DMS114 treated with DMSO at 0.1 percent for 48 hours (cell line): ENCODE data around the gene ZSWIM3.
"Not testable (repeated sequence)": the region's sequence is repeated elsewhere in the genome, so short reads cannot be mapped to it uniquely, and the experiment has no call there.

Source experiments
- DNase-seq: peaks from one replicate; lab custom pipeline; 2025; ENCODE audit not compliant: unreplicated experiment; lab: John Stamatoyannopoulos, UW

Gene ZSWIM3

GRCh38 chr20:45859916-45860315, 2.5 kb downstream of the ZSWIM3 start:
- DNase-seq: no peak

- no peak for DNase-seq
Observed at GRCh38 chr20:45860560-45861220, 3.3 kb downstream of the ZSWIM3 start.

DNA sequence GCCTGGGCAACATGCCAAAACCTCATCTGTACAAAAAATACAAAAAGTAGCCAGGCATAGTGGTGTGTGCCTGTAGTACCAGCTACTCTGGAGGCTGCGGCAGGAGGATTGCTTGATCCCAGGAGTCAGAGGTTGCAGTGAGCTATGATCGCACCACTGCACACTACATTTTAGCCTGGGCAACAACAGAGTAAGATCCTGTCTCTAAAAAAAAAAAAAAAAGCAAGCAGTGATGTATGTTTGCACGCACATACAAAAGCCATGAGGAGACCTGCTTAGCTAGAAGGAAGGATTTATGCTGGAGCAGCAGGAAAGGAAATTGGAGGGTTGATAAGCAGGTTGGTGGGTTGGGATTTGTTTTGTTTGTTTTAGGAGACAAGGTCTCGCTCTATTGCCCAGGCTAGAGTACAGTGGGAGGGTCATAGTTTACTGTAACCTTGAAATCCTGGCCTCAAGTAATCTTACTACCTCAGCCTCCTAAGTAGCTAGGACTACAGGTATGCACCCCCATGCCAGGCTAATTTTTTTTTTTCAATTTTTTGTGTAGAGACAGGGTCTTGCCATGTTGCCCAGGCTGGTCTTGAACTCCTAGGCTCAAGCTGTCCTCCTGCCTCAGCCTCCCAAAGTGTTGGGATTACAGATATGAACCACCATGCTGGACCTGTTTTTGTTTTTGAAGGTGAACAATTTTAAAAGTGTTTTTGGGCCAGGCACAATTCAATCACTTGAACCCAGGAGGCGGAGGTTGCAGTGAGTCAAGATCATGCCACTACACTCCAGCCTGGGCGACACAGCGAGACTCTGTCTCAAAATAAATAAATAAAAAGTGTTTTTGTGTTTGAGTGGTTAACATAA, 4.0 kb downstream of the ZSWIM3 start:
- DNase-seq: no peak

- DNase-seq: no peak
Observed at GRCh38 chr20:45863543-45864470, 6.4 kb downstream of the ZSWIM3 start.

- no peak for DNase-seq
Observed at GRCh38 chr20:45866454-45866853, 9.0 kb downstream of the ZSWIM3 start.

GRCh38 chr20:45867136-45867818, 9.9 kb downstream of the ZSWIM3 start:
- DNase-seq: no peak

DNA sequence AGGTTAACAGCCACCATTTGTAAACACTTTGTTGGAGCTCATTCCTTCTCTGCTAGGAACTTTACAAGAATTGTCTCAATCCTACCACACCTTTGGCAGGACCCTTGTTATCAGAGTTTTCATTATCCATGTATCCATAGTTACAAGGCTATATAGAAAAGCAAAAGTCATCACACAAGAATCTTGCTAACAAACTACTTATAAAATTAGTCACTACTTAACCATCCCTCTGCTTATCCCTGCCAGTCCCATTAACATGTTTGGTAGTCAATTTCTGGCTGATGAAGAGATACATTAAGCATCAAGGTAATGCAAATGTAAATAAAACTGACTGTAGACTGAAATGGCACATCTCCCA, 10.4 kb downstream of the ZSWIM3 start:
- no peak for DNase-seq

- DNase-seq: no peak
Observed at GRCh38 chr20:45872626-45873025, 15.2 kb downstream of the ZSWIM3 start.

DNA sequence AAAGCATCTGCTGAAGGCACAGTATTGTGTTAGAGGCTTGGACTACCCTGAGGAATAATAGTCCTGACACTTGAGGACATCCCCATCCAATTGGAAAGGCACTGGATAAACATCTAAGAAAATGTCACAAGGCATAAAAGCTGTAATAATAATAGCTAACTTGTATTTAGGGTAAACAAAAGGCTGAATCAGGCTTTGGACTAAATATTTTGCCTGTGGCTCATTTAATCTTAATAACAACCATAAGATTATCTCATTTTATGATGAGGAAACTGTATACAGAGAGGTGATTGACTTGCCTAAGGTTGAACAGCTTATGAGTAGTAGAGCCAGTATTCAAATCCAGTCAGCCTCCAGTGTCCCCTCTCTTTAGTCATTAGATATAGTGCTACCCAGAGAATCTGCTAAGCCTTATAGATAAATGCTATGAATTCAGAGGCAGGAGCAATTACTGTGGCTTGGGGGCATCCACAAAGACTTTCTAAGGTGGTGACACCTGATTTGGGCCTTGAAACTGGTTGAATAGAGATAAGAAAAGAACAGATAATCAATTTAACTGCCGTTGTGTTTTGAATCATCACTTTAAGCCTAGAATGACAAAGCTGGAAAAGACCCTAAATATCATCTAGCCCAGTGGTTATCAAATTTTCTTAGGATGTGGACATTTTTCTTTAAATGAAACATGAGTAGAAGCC, 16.1 kb downstream of the ZSWIM3 start:
- DNase-seq: no peak

DNA sequence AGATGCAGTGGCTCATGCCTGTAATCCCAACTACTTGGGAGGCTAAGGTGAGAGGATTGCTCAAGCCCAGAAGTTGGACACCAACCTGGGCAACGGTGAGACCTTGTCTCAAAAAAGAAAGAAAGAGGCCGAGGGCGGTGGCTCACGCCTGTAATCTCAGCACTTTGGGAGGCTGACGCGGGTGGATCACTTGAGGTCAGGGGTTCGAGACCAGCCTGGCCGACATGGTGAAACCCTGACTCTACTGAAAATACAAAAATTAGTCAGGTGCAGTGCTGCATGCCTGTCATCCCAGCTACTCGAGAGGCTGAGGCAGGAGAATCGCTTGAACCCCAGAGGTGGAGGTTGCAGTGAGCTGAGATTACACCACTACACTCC, 16.7 kb downstream of the ZSWIM3 start:
- DNase-seq: not testable (repeated sequence)

GRCh38 chr20:45874576-45874975, 17.2 kb downstream of the ZSWIM3 start:
- no peak for DNase-seq

DNA sequence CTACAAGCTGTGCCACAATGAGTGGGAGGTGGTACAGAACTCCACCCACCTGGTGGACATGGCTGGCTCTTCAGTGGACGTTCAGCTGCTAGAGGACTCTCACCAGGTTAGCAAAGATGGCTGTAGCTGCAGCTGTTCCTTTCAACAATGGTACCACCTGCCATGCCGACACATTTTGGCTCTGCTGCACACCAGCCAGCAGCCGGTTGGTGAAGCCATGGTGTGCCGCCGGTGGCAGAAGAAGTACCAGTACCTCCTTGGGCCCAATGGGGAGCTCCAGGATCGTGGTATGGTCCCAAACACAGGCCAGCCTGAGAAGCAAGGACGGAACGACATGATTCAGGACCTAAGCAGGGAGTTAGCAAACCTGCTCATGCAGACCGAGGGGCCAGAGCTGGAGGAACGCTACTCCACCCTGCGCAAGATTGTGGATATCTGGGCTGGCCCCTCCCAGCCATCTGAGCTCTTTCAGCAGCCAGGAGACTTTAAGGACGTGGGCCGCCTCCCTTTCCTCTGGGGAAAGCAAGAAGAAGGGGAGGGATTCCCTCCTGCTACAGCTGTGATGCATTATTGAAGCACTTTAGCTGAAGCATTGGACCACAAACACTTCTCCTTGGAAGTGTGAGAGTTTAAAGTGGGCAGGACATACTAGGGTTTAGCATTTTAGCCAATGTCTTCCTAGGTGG, 20.8 kb downstream of the ZSWIM3 start:
- no peak for DNase-seq

DNA sequence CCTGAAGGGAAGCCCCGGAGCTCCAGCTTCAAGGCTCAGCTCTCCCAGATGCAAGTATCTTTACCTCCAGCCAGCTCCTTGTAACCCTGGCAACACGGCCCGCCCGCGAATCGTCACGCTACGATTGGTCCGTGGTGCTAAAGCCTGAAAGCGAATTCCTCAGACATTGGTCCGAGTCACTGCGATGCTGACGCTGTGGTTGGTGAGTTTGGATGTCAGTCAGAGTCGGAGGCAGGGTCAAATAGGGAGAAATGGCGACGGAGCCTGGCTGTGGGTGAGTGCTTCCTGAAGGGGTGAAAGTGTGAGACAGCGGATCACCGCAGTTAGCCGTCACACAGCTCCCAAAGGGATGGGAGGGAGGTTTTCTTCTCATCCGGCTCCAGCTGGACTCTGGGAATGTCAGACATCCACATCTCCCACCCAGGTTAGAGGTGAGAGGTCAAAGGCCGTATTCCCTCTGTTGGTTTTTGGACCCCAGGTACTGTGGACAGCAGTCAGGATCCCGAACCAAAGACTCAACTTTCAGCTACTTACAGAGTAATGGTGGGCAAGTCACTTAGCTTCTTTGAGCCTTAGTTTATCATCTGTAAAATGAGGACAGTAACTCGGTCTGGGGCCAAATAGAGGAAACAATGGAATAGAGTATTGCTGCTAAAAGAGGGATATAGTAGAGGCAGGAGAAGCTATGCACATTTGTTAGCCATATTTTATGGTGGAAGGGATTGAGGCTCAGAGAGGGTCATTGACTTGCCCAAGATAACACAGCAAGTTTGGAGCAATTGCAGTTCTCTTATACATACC, 23.8 kb downstream of the ZSWIM3 start, which contains the start of gene ZSWIM1:
ZSWIM1 (plus strand) TSS at position 240 of the 801 bp plus-strand sequence. CDS start 1,366 bp downstream, outside the sequence.
- DNase-seq: peak; percentile 94

DNA sequence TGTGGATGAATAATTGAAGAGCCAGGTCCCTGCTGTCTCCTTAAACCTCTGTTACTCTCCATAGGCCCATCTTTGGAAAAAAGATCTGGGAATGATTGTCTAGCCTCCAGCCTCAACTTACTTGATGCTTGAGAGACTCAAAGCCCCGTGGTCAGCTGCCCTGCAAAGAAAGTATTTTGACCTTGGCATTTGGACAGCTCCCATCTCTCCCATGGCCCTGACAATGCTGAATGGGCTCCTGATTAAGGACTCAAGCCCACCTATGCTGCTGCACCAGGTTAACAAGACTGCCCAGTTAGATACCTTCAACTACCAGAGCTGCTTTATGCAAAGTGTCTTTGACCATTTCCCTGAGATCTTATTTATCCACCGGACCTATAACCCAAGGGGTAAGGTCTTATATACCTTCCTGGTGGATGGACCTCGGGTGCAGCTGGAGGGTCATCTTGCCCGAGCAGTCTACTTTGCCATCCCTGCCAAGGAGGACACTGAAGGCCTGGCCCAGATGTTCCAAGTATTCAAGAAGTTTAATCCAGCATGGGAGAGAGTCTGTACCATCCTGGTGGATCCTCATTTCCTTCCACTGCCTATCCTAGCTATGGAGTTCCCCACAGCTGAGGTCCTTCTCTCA, 25.2 kb downstream of the ZSWIM3 start:
- no peak for DNase-seq

GRCh38 chr20:45883100-45883469, 25.7 kb downstream of the ZSWIM3 start:
- DNase-seq: no peak

DNA sequence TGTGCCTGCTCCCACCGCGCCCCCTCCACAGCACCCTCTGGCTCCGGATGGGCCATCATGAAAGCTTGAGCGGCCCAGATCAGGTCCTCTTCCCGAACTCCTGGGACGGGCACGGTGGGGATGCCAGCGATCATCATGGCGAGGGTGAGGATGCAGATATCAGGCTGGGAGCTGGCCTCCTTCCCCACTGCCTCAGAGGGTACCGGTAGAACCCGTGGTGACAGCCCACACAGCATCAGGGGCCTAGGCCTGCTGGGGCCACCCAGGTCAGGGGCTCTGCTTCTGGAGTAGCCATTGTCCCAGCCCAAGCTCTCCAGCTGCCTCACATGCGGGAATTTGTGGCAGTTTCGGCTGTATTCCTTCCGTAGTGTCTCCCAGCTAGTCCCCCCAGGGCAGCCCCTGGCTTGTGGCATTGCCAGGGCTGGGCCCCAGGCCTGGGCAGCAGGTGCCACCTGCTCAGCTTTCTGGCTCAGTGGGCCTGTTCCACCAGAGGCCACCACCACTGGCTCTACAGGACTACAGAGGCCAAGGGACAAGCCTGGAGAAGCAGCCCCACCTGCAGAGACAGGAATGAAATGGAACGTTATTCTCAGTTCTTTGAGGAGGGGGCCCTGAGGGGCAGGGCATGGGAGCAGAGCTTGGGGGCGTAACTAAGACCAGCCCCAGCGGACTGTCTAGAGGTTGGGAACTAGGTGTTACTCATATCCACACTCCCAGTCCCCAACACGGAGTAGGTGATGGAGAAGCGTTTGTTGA, 29.4 kb downstream of the ZSWIM3 start:
- no peak for DNase-seq

GRCh38 chr20:45887346-45887715, 29.9 kb downstream of the ZSWIM3 start, which contains the start of gene SPATA25:
Gene SPATA25 (minus strand): TSS chr20:45887622. CDS start chr20:45887590, 32 bp downstream.
- no peak for DNase-seq

DNA sequence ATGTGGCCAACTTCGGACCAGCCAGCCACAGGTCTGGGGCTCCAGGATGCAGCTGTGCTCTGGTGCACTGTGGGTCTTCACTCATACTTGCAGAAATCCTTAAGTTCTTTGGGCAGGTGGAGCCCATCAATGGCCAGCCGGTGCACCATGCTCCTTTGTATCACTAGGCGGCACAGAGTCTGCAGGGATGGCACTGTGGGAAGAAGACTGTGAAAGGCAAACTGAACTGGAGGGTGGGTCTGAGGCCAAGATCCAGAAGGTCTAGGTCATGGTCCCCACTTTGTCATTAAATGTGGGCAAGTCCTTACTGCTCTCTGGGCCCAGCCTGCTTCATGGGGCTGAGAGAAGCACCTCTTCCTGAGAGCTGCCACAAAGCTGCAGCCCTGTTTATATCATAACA, 31.3 kb downstream of the ZSWIM3 start:
- DNase-seq: no peak
